NCI-H1105 treated with DMSO at 0.1 percent for 48 hours (cell line): ENCODE data around the gene GLP1R.

Source experiments
- DNase-seq: peaks from one replicate; lab custom pipeline; 2025; lab: John Stamatoyannopoulos, UW

GLP1R gene

DNA sequence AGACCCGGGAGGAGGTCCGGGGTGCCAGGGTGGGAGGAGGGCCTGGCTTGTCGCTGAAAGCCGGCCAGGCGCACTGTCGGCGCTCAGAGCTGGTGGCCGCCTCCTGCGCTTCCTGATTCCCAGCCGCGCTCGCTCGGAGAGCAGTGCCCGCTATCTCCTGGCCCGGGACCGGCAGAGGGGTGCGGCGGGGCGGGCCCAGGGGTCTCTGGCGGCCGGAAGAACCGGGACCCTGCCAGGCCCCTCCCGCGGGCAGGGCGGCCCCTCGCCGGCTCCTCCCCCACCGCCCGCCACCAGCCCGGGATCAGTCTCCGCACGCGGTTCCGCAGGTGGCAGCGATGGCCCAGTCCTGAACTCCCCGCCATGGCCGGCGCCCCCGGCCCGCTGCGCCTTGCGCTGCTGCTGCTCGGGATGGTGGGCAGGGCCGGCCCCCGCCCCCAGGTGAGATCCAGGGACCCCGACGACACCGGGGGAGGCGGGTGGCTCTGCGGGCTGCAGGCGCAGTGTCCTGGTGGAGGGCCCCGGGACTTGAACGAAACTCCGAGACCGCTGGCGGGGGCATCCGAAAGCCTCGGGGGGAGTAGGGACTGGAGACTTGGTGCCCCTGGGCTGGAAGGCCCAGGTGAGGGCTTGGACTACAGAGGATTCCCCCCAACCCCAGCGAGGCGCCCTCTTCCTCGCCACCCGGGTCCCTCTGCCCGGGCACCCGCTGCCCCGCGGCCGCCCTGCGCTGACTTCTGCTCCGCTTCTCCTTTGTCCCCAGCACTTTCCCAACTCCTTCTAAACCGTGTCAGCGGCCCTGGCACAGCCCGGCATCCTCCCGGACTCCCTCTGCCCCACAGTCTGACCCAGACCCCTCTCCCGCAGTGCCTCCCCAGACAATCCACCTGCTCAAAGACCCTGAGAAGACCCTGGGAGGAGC, at the start of gene GLP1R:
Gene GLP1R (plus strand): TSS at position 301 of the 919 bp plus-strand sequence. CDS start 60 bp downstream, at position 361.
- DNase-seq: no peak

GRCh38 chr6:39003072-39003471, 45.5 kb upstream of the GLP1R start:
- DNase-seq: peak; percentile 6

- DNase-seq: no peak
Measured at GRCh38 chr6:39003492-39003891, 45.1 kb upstream of the GLP1R start.

DNA sequence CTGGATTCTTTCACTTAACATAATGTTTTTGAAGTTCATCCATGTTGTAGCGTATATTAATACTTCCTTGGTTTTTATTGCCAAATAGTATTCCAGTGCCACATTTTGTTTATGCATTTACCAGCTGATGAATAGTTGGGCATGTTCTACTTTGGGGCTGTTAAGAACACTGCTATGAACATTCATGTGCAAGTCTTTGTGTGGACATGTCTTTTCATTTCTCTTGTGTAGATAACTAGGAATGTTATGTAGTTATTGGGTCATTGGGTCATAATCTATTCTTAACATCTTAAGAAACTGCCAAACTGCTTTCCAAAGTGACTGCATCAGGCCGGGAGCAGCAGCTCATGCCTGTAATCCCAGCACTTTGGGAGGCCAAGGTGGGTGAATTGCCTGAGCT, 43.8 kb upstream of the GLP1R start:
- no peak for DNase-seq

DNA sequence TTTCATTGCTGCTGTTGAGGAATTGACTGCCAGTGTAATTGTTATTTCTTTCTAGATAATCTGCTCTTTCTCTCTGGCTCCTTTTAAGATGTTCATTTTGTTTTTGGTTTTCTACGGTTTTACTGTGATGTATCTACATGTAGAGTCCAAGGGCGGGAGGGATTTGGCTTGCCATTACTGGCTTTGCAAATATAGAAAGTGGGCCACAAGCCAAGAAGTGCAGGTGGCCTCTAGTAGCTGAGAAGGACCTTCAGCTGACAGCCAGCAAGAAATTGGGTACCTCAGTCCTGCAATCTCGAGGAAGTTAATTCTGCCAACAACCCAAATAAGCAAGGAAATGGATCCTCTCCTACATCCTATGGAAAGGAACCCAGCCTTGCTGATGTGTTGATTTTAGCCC, 42.8 kb upstream of the GLP1R start:
- peak; percentile 94 for DNase-seq

GRCh38 chr6:39007575-39007974, 41.0 kb upstream of the GLP1R start:
- DNase-seq: no peak

DNA sequence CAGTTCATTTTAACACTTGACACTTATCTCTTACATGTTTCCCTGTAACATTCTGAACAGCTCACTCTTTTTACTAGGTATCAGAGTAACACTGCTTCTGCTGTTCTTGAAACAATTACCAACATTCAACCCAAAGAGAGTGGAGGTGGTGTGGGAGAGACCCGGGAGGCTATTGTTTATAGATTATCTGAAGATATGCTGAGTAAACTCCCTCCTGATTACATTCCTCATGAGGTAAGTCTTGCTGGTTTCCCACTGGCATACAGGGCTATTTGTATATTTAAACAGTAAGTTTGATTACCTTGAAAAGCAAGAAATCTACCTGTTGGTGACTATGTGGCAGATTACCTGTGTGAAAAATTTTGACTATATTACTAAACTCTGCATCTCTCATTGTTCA, 39.8 kb upstream of the GLP1R start:
- no peak for DNase-seq

DNA sequence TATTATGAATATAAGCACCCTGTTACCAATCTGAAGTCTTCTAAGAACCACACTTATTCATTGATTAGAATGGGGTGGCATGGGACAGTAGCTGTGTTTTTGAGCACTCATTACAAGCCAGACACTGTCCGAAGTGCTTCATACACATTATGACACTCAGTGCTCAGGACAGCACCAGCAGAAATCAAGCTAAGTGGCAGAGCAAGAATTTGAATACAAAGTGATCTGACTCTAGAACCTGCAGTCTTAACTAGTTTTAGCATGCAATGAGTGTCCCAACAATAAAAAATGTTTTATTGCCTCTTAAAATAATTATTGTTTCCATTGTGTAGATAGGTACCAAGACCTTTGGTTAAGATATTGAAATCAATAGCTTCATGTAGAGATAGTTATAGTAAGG, 39.1 kb upstream of the GLP1R start:
- DNase-seq: no peak

GRCh38 chr6:39016839-39017546, 31.6 kb upstream of the GLP1R start:
- no peak for DNase-seq

- DNase-seq: no peak
Measured at GRCh38 chr6:39017547-39017880, 31.1 kb upstream of the GLP1R start.

DNA sequence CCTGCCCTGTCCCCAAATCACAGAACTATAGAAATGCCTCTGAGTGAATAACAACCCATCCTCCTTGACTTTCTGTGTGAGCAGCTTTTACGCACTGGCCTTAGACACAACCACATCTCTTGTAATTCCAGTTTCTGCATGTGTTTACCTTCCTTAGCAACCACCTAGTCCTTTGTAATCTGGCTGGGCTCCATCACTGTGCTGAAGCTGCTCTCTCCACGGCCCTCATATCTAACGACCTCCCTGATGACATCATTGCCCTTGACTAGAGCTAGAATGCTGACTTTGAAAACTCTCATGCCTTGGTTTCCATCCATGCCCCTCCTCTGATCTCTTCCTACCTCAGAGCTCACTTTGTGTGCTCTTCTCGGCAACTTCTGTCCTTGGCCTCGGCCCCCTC, 30.5 kb upstream of the GLP1R start:
- DNase-seq: no peak

DNA sequence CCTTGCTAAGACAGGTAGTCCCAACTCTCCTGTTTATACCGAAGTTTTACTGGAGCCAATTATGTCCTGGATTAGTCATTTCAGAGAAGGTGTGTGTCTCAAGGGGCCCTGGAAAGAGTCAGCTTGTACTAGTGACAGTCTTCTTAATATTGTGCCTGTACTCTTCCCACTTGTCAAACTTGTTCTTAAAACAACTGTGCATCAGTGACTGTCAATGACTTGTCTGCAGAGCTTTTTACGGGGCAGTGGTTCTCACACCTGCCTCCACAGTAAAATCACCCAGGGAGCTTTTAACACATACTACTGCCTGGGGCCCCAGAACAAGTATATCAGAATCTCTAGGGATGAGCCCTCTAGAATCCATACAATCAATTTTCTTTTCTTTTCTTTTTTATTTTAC, 28.4 kb upstream of the GLP1R start:
- no peak for DNase-seq

DNA sequence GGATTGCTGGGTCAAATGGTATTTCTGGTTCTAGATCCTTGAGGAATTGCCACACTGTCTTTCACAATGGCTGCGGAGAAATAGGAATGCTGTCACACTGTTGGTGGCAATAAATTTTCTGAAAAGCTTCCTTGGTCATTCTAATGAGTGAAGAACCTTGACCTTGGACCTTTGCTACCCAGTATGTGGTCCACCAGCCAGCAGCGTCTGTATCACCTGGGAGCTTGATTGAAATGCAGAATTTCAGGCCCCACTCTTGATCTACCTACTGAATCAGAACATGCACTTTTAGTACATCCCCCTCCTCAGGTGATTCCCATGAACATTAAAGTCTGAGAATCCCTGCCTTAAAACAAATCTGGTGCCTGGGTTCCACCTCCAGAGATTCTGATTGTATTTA, 27.5 kb upstream of the GLP1R start:
- DNase-seq: no peak

DNA sequence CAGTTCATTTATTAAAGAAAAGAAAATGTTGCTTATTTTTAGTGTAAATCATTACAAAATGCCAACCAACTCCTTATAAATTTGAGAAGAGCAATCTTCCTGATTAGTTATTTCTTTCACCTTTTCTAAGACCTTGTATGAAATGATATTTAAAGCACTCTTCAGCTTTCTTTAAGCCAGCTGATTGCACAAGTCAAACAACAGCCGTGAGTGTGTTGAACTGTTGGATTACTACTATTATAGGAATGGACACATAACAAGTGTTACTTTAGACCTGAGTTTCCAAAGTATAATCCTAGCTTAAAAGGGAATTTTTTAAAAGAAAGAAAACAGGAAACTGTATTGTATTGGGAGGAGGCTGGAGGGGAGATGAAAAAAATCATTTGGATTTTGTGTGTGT, 26.8 kb upstream of the GLP1R start:
- DNase-seq: no peak

DNA sequence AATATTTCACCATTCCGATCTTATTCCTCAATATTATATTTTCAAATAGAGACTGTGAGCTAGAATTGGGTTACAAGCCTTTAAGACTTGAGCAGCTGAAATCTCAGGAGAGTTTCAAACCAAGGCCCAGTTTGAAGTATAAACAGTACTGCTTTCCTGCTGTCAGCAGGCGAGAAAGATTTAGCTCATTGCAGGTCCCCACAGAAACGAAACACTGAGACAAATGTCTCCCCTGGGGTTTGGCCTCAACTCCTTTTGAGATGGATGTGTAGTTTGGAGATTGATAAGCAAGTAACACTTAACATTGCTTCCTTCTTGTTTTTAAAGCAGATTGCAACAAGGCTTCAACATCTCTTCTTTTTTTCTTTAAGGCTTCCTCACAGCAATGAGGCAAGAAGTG, 22.4 kb upstream of the GLP1R start:
- DNase-seq: no peak

DNA sequence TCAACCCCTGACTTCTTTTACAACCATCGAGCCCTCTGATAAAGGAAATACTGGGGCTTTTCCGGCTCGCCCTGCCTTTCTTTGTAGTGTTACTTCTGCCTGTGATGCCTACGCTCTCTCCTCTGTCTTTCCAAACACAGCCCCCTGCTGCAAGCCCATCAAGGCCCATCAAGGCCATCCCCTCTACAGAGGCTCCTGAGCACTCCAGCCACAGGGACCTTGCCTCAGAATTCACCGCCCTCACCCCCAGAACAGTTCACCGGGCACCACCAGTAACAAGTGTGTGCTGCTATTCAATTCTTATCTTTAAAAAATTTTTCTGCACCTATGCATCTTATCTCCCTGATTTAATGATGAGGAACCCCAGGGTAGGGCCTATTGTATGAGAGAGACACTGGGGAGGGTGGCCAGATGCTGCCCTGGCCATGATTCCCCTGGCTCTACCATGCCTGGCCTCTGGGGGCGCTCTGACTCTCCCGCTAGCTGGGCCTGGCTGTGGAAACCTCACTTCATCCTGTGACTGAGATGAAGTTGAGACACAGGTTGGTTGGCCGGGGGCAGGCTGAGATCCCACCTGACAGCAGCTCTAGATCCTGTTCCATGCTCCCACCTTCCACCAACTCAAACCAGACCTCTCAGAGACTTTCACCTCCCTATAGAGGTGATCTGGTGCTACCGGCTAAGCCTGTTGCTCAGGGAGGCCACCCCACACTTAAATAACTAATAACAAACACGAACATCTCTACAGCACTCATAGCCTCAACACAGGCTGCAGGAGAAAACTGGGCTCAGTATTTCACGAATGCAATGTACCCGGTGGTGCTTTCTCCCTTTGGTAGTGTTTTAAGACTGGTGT, 19.2 kb upstream of the GLP1R start:
- DNase-seq: no peak

- no peak for DNase-seq
Measured at GRCh38 chr6:39035681-39036080, 12.9 kb upstream of the GLP1R start.

DNA sequence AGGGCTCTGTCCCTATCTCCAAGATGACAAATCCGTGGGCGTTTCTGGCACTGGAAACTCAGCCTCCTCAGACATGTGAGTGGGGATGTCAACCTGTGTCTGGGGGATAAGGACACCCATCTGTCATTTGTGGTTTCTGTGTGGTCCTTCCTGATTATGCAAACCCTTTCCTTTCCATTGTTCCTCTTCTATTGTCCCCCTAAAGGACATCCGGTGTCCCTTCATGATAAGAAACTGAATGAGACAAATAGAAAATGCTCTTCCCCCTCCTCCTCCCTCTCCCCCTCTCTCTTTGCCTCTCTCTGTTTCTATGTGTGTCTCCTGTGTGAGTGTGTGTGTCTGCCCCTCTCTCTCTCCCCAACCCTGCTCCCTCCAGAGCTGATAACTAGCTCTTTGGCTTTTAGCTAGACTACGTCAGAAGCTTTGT, 11.5 kb upstream of the GLP1R start:
- DNase-seq: no peak

GRCh38 chr6:39037707-39038106, 10.9 kb upstream of the GLP1R start:
- DNase-seq: peak; percentile 4

- DNase-seq: no peak
Measured at GRCh38 chr6:39040080-39040673, 8.4 kb upstream of the GLP1R start.

DNA sequence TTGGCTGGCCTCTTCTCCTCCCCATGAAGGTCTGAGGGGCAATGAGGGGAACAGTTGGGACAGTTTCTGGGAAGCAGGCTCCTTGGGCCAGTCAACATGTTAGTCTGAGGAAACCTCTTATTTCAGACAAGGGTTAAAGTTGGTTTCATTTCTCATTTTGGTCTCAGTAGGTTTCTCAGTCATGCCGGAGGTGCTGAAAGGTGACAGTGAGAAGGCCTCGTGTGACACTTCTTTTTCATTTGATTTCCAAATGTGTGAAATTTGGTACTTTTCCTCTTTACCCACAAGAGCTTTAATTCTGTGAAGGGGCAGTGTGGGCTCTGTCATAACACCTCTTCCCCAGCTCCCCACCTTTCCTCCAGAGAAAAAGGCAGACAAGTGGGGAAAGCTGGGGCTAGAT, 7.5 kb upstream of the GLP1R start:
- no peak for DNase-seq

GRCh38 chr6:39043776-39044175, 4.8 kb upstream of the GLP1R start:
- DNase-seq: no peak
